ENCODE measurements around the gene ARG1.

DNA sequence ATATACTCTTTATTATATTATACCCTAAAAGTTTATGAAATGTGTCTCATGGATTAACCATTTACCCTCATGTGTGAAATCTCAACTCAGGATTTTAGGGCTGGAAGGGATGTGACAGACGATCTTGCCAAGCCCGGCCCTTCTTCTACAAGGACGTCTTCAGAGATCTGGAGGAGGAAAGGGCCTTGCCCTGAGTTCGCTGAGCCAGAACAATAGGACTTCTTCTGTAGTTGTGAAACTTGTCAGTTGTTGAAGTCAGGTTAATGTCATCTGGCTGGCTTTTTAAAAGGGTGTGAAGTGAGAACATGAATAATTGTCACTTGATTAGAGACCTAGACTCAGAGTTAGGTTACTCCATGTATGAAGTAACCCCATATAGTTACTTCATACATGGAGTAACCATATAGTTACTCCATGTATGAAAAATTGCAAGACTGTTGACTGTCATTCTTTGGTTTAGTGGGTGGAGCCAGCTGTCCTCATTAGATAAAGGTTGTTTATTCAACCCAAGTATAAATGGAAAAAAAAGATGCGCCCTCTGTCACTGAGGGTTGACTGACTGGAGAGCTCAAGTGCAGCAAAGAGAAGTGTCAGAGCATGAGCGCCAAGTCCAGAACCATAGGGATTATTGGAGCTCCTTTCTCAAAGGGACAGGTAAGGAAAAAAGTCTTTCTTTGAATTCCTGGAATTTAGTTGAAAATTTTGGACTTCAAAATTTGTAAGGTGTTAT lies at the start of gene ARG1:
- TF ChIP-seq EZH2 (IDR thresholded peaks at IDR 0.05; ENCODE audit: low read depth) (no peak), CTCF (conservative IDR thresholded peaks at IDR 0.05) (no peak)
